HCEC 1CT (cell line): ENCODE data around the gene ACTR8.
A peak's percentile ranks its signal among the peaks of the same experiment; 100 is the strongest.
"Not testable (repeated sequence)": the region's sequence is repeated elsewhere in the genome, so short reads cannot be mapped to it uniquely, and the experiment has no call there.

Experiments
- DNase-seq: peaks from one replicate; pipeline ENCODE4 v3.0.0-alpha.2; 2017

The ACTR8 gene, protein sequence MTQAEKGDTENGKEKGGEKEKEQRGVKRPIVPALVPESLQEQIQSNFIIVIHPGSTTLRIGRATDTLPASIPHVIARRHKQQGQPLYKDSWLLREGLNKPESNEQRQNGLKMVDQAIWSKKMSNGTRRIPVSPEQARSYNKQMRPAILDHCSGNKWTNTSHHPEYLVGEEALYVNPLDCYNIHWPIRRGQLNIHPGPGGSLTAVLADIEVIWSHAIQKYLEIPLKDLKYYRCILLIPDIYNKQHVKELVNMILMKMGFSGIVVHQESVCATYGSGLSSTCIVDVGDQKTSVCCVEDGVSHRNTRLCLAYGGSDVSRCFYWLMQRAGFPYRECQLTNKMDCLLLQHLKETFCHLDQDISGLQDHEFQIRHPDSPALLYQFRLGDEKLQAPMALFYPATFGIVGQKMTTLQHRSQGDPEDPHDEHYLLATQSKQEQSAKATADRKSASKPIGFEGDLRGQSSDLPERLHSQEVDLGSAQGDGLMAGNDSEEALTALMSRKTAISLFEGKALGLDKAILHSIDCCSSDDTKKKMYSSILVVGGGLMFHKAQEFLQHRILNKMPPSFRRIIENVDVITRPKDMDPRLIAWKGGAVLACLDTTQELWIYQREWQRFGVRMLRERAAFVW

DNA sequence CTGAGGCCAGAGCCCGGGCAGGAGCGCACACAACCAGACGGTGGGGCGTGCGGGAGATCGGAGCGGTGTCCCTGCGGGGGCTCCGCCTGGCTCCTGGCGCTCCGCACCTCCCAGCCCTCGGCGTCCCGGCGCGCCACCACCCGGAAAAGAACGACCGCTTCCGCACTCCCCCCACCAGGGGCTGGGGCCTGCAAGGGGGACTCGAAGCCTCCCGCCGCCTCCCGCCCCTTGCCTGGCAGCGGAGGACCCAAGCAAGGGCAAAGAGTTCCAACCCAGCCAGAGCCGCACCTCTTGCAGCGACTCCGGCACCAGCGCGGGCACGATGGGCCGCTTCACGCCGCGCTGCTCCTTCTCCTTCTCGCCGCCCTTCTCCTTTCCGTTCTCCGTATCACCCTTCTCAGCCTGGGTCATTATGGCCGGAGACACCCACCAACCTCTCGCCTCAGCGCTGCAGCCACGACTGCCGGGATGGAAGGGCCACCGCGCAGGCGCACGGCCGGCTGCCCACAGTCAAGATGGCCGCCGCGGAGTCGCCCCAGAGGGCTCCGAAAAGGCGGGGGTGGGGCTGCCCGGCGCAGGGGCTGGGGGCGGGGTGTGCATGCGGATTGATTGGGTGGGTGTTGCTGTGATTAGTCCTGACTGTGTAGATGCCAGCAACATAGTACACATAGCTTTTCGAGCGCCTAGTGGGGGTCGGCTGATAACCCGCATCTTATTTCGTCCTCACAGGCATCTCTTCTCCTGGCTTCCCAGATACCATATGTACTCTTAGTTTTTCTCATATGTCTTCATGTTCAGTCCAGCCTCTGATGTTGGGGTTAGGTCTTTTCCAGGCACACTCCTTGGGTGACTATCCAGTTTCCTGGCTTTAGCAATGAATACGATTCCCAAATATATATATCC, at the start of gene ACTR8:
Gene ACTR8, minus strand, starts transcription at position 462 of the 903 bp plus-strand sequence. Its CDS starts 51 bp downstream, at position 411.
- DNase-seq, result peak; percentile 81

DNA sequence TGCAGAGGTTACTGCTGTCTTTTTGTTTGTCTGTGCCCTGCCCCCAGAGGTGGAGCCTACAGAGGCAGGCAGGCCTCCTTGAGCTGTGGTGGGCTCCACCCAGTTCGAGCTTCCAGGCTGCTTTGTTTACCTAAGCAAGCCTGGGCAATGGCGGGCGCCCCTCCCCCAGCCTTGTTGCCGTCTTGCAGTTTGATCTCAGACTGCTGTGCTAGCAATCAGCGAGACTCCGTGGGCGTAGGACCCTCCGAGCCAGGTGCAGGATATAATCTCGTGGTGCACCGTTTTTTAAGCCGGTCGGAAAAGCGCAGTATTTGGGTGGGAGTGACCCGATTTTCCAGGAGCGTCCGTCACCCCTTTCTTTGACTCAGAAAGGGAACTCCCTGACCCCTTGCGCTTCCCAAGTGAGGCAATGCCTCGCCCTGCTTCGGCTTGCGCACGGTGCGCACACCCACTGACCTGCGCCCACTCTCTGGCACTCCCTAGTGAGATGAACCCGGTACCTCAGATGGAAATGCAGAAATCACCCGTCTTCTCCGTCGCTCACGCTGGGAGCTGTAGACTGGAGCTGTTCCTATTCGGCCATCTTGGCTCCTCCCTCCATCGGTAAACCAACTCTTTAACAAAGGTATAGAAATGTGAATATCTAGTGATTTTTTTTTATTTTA, 45.4 kb upstream of the ACTR8 start:
- DNase-seq, result not testable (repeated sequence)

- no peak for DNase-seq
Observed at GRCh38 chr3:53921296-53921695, 39.3 kb upstream of the ACTR8 start.

DNA sequence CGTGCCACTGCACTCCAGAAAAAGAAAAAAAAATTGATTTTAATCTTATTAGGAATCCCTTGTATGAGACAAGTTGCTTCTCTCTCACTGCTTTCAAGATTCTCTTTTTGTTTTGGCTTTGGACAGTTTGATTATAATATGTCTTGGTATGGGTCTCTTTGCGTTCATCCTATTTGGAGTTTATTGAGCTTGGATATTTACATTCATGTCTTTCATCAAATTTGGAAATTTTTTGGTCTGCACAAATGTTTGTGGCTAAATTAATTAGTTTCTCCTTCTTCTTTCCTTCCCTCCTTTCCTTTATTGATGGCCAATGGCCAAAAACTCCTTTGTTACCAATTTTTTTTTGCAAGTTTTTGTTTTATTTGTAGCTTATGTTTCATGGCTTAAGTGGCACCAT, 37.8 kb upstream of the ACTR8 start:
- no peak for DNase-seq

- no peak for DNase-seq
Observed at GRCh38 chr3:53913401-53913800, 31.4 kb upstream of the ACTR8 start.

- DNase-seq, result no peak
Observed at GRCh38 chr3:53902711-53903110, 20.8 kb upstream of the ACTR8 start.

DNA sequence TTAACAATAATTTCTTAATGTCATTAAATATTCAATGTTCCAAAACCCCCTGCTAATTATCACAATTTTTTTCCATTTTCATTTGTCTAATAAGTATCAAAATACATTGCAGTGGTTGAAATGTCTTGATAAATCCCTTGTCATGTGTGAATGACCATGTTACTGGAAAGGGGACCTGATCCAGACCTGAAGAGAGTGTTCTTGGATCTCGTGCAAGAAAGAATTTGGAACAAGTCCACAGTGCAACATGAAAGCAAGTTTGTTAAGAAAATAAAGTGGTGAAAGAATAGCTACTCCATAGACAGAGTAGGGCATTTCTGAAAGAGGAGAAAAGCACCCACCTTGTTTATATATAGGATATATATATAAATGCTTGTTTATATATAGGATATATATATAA, 20.1 kb upstream of the ACTR8 start:
- DNase-seq, result no peak

GRCh38 chr3:53900666-53901331, 18.8 kb upstream of the ACTR8 start:
- no peak for DNase-seq

GRCh38 chr3:53899750-53900149, 17.8 kb upstream of the ACTR8 start:
- no peak for DNase-seq

- DNase-seq, result no peak
Observed at GRCh38 chr3:53892286-53892637, 10.3 kb upstream of the ACTR8 start.

- DNase-seq, result peak; percentile 99
Observed at GRCh38 chr3:53891497-53892285, 9.7 kb upstream of the ACTR8 start, which contains the start of gene SELENOK. Gene SELENOK, minus strand, starts transcription at chr3:53891859.

GRCh38 chr3:53890726-53891475, 8.9 kb upstream of the ACTR8 start:
- DNase-seq, result peak; percentile 14

DNA sequence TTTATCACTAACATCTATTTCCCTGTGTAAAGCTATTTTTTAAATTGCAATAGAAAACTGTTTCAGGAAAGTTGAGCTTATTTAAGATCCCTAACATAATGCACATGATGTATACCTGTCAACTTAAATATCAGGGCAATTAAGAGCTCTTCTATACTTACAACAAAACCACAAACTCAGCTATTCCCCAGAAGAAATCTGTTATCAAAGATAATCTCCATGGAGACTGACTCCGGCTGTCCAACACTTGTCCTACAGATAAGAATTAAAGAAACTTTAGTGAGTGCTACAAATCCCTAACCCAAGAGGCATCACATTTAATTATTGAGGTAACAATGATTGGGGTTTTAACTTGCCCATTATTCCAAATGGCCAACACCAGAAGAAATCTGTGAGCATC, 6.3 kb upstream of the ACTR8 start:
- DNase-seq, result no peak

- DNase-seq, result no peak
Observed at GRCh38 chr3:53887446-53887845, 5.5 kb upstream of the ACTR8 start.

DNA sequence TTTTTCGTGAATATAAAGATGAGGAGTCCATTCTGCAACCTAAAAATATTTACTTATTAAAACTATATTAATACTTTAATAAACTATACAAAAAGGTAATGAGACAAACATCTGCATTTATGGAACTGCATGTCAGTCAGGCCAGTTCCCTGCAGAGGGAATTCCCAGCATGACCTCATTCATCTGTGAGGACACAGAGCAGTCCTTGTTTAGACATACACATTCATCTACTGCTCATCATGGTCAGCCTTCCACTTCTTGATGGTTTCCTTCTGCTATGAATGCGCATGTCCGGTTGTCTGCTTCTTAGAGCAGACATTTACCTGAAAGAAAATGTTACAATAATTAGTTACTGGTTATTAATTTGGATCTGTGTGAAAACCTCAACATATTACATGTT, 3.3 kb upstream of the ACTR8 start:
- DNase-seq, result no peak

- DNase-seq, result no peak
Observed at GRCh38 chr3:53884623-53885022, 2.7 kb upstream of the ACTR8 start.

DNA sequence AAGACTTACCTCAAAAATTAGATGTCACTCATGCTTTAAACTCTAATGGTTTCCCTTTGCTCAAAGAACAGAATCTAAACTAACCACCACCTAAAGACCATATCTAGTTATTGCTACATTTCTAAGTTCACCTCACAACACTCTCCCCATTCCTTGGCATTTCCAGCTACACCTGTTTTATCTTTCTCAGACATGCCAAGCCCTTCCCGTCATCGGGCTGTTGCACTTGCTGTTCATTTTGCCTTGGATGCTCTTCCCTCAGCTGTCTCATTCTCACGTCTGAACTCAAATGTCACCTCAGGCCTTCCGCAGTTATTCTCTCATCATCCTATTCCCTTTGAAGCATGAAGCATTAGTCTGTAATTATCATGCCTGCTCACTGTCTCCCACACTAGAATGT, 1.1 kb upstream of the ACTR8 start:
- DNase-seq, result no peak

DNA sequence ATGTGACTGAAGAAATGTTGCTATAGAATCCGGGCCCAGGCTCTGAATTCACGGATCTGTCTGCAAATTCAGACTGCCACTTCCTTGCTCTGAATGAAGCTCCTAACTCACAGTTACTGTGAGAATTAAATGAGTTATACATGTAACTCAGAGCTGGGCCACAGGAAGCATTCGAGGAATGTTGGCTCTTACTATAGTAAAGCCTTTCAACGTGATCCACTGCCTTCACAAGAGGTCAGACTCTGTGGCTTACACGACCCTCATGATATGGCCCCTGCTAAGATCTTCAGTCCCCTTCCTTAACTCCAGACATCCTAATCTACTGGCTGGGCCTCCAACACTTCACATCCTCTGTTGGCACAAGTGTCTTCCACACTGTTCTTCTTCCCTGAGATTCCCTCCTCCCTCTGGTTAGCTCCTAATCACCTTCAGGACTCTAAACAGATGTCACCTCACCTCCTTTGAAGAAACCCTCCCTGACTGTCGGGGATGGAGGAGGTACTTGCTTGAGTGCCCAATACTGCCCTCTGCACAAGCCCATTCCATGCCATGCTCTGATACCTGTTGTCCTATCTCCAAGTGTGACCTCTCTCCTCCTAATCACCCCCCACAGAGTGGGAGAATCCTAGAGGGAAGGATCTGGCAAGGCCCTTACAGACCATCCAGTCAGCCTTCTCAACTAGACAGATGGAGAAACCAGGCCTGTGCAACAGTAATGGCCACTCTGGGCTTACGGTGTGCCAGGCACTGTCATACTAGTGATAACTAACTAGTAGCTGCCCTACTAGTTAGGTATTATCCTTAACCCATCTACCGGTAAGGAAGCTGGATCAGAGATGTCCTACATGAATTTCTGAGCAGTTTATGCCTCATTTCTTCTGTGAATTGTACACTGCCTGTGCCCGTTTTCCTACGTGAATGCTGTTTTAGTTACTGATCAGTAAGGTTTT, 1.3 kb downstream of the ACTR8 start:
- peak; percentile 13 for DNase-seq

GRCh38 chr3:53865732-53866499, 16.0 kb downstream of the ACTR8 start:
- no peak for DNase-seq
